Astrocyte (in vitro differentiated cells and primary cell): Measurements from ENCODE around the gene OR13C8. TPM values are rescaled to one million over a fixed set of nuclear protein-coding genes. Genes with fewer than 3 reads are reported as not detected.

ENCODE experiments used
- DNase-seq: peaks from one replicate; pipeline ENCODE4 v3.0.0-alpha.2; 2010; ENCODE audit warnings: low read depth
- FAIRE-seq: peaks from 2 replicates; lab custom pipeline; 2011; peaks lifted over from hg19 to GRCh38; lab: Jason Lieb, UNC
- H2AFZ ChIP-seq: 2 replicates; pipeline ENCODE4 v1.6.0; 2012; ENCODE audit warnings: low read depth, low read length, inconsistent platforms
- H3K27ac ChIP-seq: 2 replicates; pipeline ENCODE4 v1.5.1; 2011; ENCODE audit warnings: low read depth, low read length, inconsistent platforms
- H3K27me3 ChIP-seq: 2 replicates; pipeline ENCODE4 v1.6.0; 2011; ENCODE audit warnings: low read length, inconsistent platforms; ENCODE audit not compliant: insufficient read depth
- H3K36me3 ChIP-seq: 2 replicates; pipeline ENCODE4 v1.5.1; 2011; ENCODE audit warnings: low read length, inconsistent platforms; ENCODE audit not compliant: insufficient read depth
- H3K4me1 ChIP-seq: 2 replicates; pipeline ENCODE4 v1.5.1; 2011; ENCODE audit warnings: low read length, inconsistent platforms; ENCODE audit not compliant: insufficient read depth
- H3K4me2 ChIP-seq: 2 replicates; pipeline ENCODE4 v1.6.0; 2012; ENCODE audit warnings: low read length, inconsistent platforms
- H3K4me3 ChIP-seq: 2 replicates; pipeline ENCODE4 v1.5.1; 2011; ENCODE audit warnings: low read depth, mild to moderate bottlenecking, low read length, inconsistent platforms; ENCODE audit not compliant: insufficient read depth
- H3K79me2 ChIP-seq: 2 replicates; pipeline ENCODE4 v1.6.0; 2012; ENCODE audit warnings: mild to moderate bottlenecking, low read length, inconsistent platforms; ENCODE audit not compliant: insufficient read depth
- H3K9ac ChIP-seq: 2 replicates; pipeline ENCODE4 v1.6.0; 2012; ENCODE audit warnings: mild to moderate bottlenecking, low read length, inconsistent platforms
- H3K9me3 ChIP-seq: 2 replicates; pipeline ENCODE4 v1.5.1; 2012; ENCODE audit warnings: low read depth, mild to moderate bottlenecking, low read length, inconsistent platforms; ENCODE audit not compliant: insufficient read depth
- H4K20me1 ChIP-seq: 2 replicates; pipeline ENCODE4 v1.6.0; 2012; ENCODE audit warnings: low read length, inconsistent platforms; ENCODE audit not compliant: insufficient read depth
- H3K27ac Mint-ChIP-seq: one replicate; pipeline ENCODE4 v1.8.0; 2021; ENCODE audit warnings: mild to moderate bottlenecking, mixed read lengths; ENCODE audit not compliant: unreplicated experiment
- H3K27me3 Mint-ChIP-seq: one replicate; pipeline ENCODE4 v1.8.0; 2021; ENCODE audit warnings: low read depth, mixed read lengths; ENCODE audit not compliant: unreplicated experiment
- H3K36me3 Mint-ChIP-seq: one replicate; pipeline ENCODE4 v1.8.0; 2021; ENCODE audit warnings: low read depth, mixed read lengths; ENCODE audit not compliant: unreplicated experiment
- H3K4me1 Mint-ChIP-seq: one replicate; pipeline ENCODE4 v1.8.0; 2021; ENCODE audit warnings: low read depth, mixed read lengths; ENCODE audit not compliant: unreplicated experiment
- H3K4me3 Mint-ChIP-seq: one replicate; pipeline ENCODE4 v1.8.0; 2021; ENCODE audit warnings: mild to moderate bottlenecking, moderate library complexity, mixed read lengths; ENCODE audit not compliant: unreplicated experiment
- H3K9me3 Mint-ChIP-seq: one replicate; pipeline ENCODE4 v1.8.0; 2021; ENCODE audit warnings: mild to moderate bottlenecking, mixed read lengths; ENCODE audit not compliant: unreplicated experiment
- CTCF ChIP-seq: IDR thresholded peaks from 2 replicates; pipeline ENCODE4 v1.5.1; 2011; ENCODE audit warnings: low read depth, mild to moderate bottlenecking, inconsistent platforms, low read length, moderate library complexity; ENCODE audit not compliant: insufficient read depth
- EZH2 ChIP-seq: IDR thresholded peaks from 2 replicates; pipeline ENCODE4 v1.6.1; 2012; ENCODE audit warnings: mild to moderate bottlenecking, low read length, inconsistent platforms; ENCODE audit not compliant: insufficient read depth
- total RNA-seq: library from RNA; stranded (reverse); gene quantifications from 2 replicates; pipeline ENCODE4 v1.2.1, GENCODE V29; 2021

The OR13C8 gene
- total RNA-seq, 1 donor from 2014 or later: not detected

DNA sequence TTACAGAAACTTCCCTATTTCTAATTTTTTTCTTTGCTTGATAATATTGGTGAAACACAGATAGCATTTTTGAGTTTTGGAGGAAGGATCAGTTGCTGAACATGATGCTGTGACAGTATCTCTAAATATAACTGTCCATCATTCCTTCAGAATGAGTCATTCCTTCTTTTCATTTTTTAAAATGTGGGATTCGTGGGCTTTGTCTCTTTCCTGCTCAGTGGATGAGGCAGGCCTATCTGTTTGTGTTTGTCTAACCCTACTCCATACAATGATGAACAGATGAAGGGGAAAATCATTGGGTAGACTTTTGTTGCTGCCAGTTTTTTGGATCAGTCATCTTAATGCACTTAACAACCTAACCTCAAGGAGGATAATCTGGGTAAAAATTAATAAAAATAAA, 15.7 kb upstream of the OR13C8 start:
- Histone ChIP-seq H3K27me3 (no peaks in the 10 kb centered on the region), H3K4me3 (no peak overlapping the region), H2AFZ (no peak overlapping the region), H4K20me1 (no peaks in the 10 kb centered on the region), H3K36me3 (no peaks in the 10 kb centered on the region), H3K9ac (no peak overlapping the region), H3K9me3 (no peaks in the 10 kb centered on the region), H3K4me2 (no peak overlapping the region), H3K27ac (no peak overlapping the region), H3K4me1 (no peaks in the 10 kb centered on the region), H3K79me2 (no peaks in the 10 kb centered on the region)
- Mint-ChIP-seq H3K4me3 (no peak overlapping the region), H3K27ac (peak overlapping the region; percentile 43), H3K36me3 (no peaks in the 10 kb centered on the region), H3K27me3 (no peaks in the 10 kb centered on the region), H3K9me3 (peaks cover 3% of the 10 kb centered on the region), H3K4me1 (peaks cover 20% of the 10 kb centered on the region)
- FAIRE-seq: no peak
- DNase-seq: no peak
- TF ChIP-seq CTCF (no peak), EZH2 (no peak)

- Mint-ChIP-seq H3K27ac (no peak overlapping the region), H3K4me3 (no peak overlapping the region), H3K9me3 (peaks cover 4% of the 10 kb centered on the region), H3K4me1 (peaks cover 20% of the 10 kb centered on the region), H3K27me3 (no peaks in the 10 kb centered on the region), H3K36me3 (no peaks in the 10 kb centered on the region)
- Histone ChIP-seq H3K9ac (no peak overlapping the region), H3K4me3 (no peak overlapping the region), H3K36me3 (no peaks in the 10 kb centered on the region), H3K4me2 (no peak overlapping the region), H3K79me2 (no peaks in the 10 kb centered on the region), H2AFZ (no peak overlapping the region), H3K27ac (no peak overlapping the region), H3K9me3 (no peaks in the 10 kb centered on the region), H3K27me3 (no peaks in the 10 kb centered on the region), H4K20me1 (no peaks in the 10 kb centered on the region), H3K4me1 (no peaks in the 10 kb centered on the region)
- TF ChIP-seq CTCF (no peak), EZH2 (no peak)
- DNase-seq (no peak), FAIRE-seq (no peak)
Measured at GRCh38 chr9:104555521-104555920, 13.4 kb upstream of the OR13C8 start.

DNA sequence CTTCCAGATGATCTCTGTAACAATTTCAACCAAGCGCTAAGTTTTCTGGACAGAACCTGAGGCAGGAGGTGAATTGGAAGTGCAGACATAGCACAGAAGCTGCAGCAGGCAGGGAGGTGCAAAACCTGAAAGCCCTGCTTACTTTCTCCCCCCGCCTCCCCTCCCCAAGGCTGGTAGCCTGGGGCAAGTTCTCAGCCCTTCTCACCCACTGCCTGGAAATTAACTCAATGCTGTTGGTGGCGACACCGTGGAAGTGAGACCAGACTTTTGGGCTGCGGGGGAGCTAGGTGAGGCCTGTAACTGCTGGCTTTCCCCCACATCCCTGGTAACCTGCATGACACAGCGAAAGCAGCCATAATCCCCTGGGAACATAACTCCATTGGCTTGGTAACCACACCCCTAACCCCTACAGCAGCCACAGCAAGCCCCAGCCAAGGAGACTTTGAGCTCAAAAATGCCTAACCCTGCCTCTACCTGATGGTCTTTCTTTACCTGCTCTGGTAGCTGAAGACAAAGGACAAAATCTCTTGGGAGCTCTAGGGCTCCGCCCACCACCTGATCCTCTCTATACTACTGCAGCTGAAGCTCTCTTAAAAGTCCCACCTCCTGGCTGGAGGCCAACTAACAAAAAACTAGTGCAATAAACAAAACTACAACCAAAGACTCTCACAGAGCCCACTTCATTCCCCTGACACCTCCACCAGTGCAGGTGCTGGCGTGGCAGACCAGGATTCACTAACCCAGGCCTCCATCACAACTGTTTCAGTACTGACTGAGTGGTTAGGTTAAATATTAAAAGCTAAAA, 11.9 kb upstream of the OR13C8 start:
- no peak for FAIRE-seq
- no peak overlapping the region for H2AFZ ChIP-seq

More for the DNA sequence above, 11.9 kb upstream of the OR13C8 start:
- Mint-ChIP-seq H3K9me3 (peaks cover 4% of the 10 kb centered on the region), H3K36me3 (no peaks in the 10 kb centered on the region), H3K4me1 (peaks cover 20% of the 10 kb centered on the region), H3K4me3 (no peak overlapping the region), H3K27me3 (no peaks in the 10 kb centered on the region), H3K27ac (no peak overlapping the region)
- DNase-seq: no peak
- Histone ChIP-seq H3K4me2 (no peak overlapping the region), H3K27me3 (no peaks in the 10 kb centered on the region), H3K36me3 (no peaks in the 10 kb centered on the region), H3K9me3 (no peaks in the 10 kb centered on the region), H4K20me1 (no peaks in the 10 kb centered on the region), H3K4me1 (no peaks in the 10 kb centered on the region), H3K27ac (no peak overlapping the region), H3K79me2 (no peaks in the 10 kb centered on the region), H3K4me3 (no peak overlapping the region), H3K9ac (no peak overlapping the region)
- TF ChIP-seq CTCF (no peak), EZH2 (no peak)
